Activated naive CD4-positive, alpha-beta T cell treated with Interleukin-2 at 50 U/mL for 16 hours (primary cell): ENCODE results near the gene OR2A42.
"Not testable (repeated sequence)": the region's sequence is repeated elsewhere in the genome, so short reads cannot be mapped to it uniquely, and the experiment has no call there.

Source experiments
- DNase-seq: peaks from one replicate; pipeline ENCODE4 v3.0.0-alpha.2; 2020

OR2A42 gene

DNA sequence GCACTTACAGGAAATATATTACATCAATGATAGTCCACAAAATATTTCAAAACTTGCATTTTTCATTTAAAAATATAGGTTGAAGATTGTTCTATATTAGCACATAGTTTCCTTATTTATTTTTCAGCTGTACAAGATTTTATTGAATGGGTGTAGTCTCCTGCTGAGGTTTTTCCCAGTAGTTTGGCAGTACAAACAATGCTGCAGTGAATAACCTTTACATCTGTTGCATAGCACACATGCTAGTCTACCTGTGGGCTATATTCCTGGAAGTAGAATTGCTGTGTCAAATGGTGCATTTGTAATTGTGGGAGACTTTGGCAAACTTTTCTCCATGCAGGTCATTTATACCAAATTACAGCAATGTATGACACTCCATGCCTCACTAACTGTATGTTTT is 18.9 kb downstream of the OR2A42 start:
- not testable (repeated sequence) for DNase-seq

- not testable (repeated sequence) for DNase-seq
These were observed 20.3 kb downstream of the OR2A42 start for GRCh38 chr7:144219149-144219548.

DNA sequence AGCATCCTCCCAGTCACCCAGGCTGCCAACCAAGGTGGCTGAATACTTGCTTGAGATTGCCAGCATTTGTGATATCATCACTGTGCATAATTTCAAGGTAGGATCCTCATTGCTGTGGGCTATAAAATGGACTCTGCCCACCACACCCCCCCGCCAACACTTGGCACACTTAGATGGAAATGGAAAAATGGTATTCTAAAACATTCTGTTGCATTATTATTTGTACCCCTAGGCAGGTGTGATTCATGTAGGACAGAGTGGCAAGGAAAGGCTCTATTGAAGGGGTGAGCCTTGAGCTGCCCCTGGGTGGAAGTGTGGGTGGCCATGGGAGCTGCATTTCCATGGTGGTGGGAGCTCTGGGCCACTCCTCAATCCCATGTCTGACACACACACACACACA is 20.8 kb downstream of the OR2A42 start:
- DNase-seq: not testable (repeated sequence)

GRCh38 chr7:144217200-144217599 is 22.2 kb downstream of the OR2A42 start:
- DNase-seq: not testable (repeated sequence)

DNA sequence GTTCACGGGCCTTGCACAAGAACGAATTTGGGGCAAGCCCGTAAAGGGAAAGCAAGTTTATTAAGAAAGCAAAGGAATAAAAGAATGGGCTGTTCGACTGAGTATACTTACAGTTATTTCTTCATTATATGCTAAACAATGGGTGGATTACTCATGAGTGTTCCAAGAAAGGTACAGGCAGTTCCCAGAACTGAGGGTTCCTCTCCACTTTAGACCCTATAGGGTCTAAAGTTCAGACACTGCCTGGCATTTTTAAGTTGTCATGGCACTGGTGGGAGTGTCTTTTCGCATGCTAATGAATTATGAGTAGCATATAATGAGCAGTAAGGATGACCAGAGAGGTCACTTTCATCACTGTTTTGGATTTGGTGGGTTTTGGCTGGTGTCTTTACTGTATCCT is 34.1 kb downstream of the OR2A42 start:
- not testable (repeated sequence) for DNase-seq

DNA sequence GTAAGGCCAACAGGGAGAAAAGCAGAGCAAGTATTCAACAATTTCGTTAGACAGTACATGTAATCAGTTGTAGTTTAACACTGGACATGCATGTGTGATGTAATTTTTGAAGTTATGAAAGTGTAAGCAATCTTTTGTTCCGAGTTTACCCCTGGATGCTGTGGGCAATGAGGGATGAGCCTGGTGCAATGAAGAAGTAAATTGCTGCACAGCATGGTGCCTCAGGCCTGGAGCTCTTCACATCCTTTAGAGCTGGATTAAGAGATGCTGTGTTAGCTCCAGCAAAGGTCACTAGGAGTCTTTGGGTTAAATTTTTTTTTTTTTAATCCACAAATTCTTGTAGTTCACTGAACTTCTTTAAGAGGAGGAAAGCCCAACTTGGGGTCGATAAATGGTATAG is 36.3 kb downstream of the OR2A42 start:
- not testable (repeated sequence) for DNase-seq

GRCh38 chr7:144201978-144202377 is 37.4 kb downstream of the OR2A42 start:
- DNase-seq: not testable (repeated sequence)

- not testable (repeated sequence) for DNase-seq
These were observed 40.5 kb downstream of the OR2A42 start for GRCh38 chr7:144198934-144199333.

DNA sequence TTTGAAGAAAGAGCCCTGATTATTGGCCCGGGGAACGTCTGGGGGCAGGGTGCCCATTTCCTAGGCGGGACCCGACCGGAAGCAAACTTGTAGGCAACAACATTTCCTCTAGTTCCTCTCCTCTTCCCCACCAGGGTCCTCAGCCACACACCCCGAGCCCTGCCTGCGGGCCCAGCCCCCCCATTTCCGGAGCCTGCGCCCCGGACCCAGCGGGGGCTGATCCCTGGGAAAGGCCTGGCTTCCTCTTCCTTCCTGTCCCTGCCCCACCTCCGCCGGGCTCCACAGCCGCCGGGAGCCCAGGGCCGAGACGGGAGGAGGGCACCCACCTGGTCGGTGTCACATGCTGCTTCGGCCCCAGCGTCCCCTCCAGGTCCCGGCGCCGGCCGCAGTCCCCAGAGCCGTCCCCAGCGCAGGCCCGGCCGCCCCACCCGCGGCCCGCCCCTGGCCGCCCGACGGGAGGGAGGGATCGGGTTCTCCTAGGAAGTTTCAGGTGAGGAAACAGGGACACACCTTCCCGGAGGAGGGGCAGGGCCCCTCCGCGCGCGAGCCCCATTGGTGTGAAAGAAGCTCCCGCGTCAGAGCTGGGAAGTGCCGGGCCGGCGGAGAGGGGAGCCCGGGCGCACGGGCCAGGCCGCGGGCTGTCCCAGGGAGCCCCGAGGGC is 44.1 kb downstream of the OR2A42 start, which contains the start of gene ARHGEF35:
Gene ARHGEF35, minus strand, starts transcription at position 622 of the 661 bp plus-strand sequence. CDS start 7,450 bp downstream, outside the sequence.
- peak; percentile 3 for DNase-seq

- DNase-seq: not testable (repeated sequence)
These were observed 45.0 kb downstream of the OR2A42 start for GRCh38 chr7:144194453-144194852.

GRCh38 chr7:144193782-144194181 is 45.6 kb downstream of the OR2A42 start:
- not testable (repeated sequence) for DNase-seq

DNA sequence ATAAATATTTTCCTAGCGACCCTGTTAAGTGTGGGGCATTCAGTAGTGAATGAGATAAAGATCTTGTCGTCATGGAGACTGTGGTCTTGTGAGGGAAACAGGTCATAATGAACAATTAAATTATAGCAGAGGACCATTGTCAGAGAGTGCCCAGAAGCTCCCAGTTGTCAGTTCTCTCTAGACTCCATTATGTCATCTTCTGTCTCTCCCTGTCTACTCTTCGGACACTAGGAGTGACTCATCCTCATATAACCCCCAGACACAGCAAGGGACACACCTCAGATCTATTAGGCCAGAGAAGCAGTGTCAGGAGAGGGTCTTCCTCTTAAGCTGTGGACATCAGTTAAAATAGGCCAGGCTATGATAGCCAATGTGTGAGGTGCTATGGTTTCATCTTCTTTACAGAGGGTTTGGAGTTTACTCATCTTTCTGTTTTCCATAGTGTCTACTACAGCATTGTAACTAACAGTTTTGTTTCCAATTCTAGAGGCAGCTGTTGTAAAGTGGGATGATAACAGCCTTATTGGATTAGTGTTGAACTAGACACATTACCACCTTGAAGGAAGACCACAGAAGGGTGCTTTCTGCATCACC is 50.7 kb downstream of the OR2A42 start:
- DNase-seq: not testable (repeated sequence)

- not testable (repeated sequence) for DNase-seq
These were observed 51.6 kb downstream of the OR2A42 start for GRCh38 chr7:144187848-144188247.

DNA sequence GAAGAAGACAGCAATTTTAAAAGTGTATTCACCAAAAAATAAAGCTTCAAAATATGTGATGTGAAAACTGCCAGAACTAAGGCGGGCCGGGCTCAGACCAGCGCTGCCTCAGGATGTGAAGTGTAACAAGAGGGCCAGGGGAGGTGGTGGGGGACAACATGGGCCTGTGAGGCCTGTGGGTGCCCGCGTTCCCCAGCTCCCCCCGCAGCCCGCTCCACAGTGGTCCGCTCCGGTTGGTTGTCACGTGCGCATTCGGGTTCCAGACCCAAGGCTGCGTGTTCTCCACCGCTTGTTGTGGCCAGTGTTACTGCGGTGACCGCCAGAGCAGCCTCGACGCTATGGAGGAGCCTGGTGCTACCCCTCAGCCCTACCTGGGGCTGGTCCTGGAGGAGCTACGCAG is 56.2 kb downstream of the OR2A42 start, which contains the start of gene CTAGE4:
Gene CTAGE4, plus strand, starts transcription at position 301 of the 400 bp plus-strand sequence. Its CDS starts 38 bp downstream, at position 339.
- DNase-seq: not testable (repeated sequence)

GRCh38 chr7:144179165-144179479 is 60.3 kb downstream of the OR2A42 start:
- not testable (repeated sequence) for DNase-seq

- peak; percentile 8 for DNase-seq
These were observed 60.8 kb downstream of the OR2A42 start for GRCh38 chr7:144178380-144179164.
